ENCODE results near the gene ZNF425. TPM values are rescaled to one million over a fixed set of nuclear protein-coding genes. Genes with fewer than 3 reads are reported as not detected.

Gene ZNF425
- total RNA-seq, 1 donor from 2014 or later, result 6.5 TPM

- TF ChIP-seq CTCF (IDR thresholded peaks at IDR 0.05; ENCODE audit: partially characterized antibody, unreplicated experiment), result no peak
- Mint-ChIP-seq H3K27me3 (ENCODE audit: unreplicated experiment) (no peaks in the 10 kb centered on the region), H3K4me1 (ENCODE audit: low read depth, unreplicated experiment) (no peaks in the 10 kb centered on the region), H3K27ac (ENCODE audit: unreplicated experiment) (no peak overlapping the region), H3K9me3 (ENCODE audit: unreplicated experiment) (no peaks in the 10 kb centered on the region), H3K36me3 (ENCODE audit: unreplicated experiment) (no peaks in the 10 kb centered on the region), H3K4me3 (ENCODE audit: unreplicated experiment) (no peak overlapping the region)
- no peak for DNase-seq
These were observed 16.2 kb downstream of the ZNF425 start for GRCh38 chr7:149109969-149110368.

- H3K9me3 Mint-ChIP-seq (ENCODE audit: unreplicated experiment), result no peaks in the 10 kb centered on the region
- TF ChIP-seq CTCF (IDR thresholded peaks at IDR 0.05; ENCODE audit: partially characterized antibody, unreplicated experiment), result no peak
- no peak overlapping the region for H3K27ac Mint-ChIP-seq (ENCODE audit: unreplicated experiment)
- H3K4me1 Mint-ChIP-seq (ENCODE audit: low read depth, unreplicated experiment), result no peaks in the 10 kb centered on the region
- H3K4me3 Mint-ChIP-seq (ENCODE audit: unreplicated experiment), result no peak overlapping the region
- H3K27me3 Mint-ChIP-seq (ENCODE audit: unreplicated experiment), result no peaks in the 10 kb centered on the region
- no peak for DNase-seq
- no peaks in the 10 kb centered on the region for H3K36me3 Mint-ChIP-seq (ENCODE audit: unreplicated experiment)
These were observed 21.4 kb downstream of the ZNF425 start for GRCh38 chr7:149104749-149105148.

- Mint-ChIP-seq H3K36me3 (ENCODE audit: unreplicated experiment) (no peaks in the 10 kb centered on the region), H3K4me1 (ENCODE audit: low read depth, unreplicated experiment) (no peaks in the 10 kb centered on the region), H3K27ac (ENCODE audit: unreplicated experiment) (no peak overlapping the region), H3K9me3 (ENCODE audit: unreplicated experiment) (no peaks in the 10 kb centered on the region), H3K27me3 (ENCODE audit: unreplicated experiment) (peaks cover 2% of the 10 kb centered on the region), H3K4me3 (ENCODE audit: unreplicated experiment) (no peak overlapping the region)
- DNase-seq, result no peak
- no peak for TF ChIP-seq CTCF (IDR thresholded peaks at IDR 0.05; ENCODE audit: partially characterized antibody, unreplicated experiment)
These were observed 21.9 kb downstream of the ZNF425 start for GRCh38 chr7:149104214-149104613.

GRCh38 chr7:149103424-149103823 is 22.7 kb downstream of the ZNF425 start:
- Mint-ChIP-seq H3K9me3 (ENCODE audit: unreplicated experiment) (no peaks in the 10 kb centered on the region), H3K4me3 (ENCODE audit: unreplicated experiment) (no peak overlapping the region), H3K27ac (ENCODE audit: unreplicated experiment) (no peak overlapping the region), H3K27me3 (ENCODE audit: unreplicated experiment) (peaks cover 2% of the 10 kb centered on the region), H3K4me1 (ENCODE audit: low read depth, unreplicated experiment) (no peaks in the 10 kb centered on the region), H3K36me3 (ENCODE audit: unreplicated experiment) (no peaks in the 10 kb centered on the region)
- TF ChIP-seq CTCF (IDR thresholded peaks at IDR 0.05; ENCODE audit: partially characterized antibody, unreplicated experiment), result no peak
- DNase-seq, result no peak

- H3K27me3 Mint-ChIP-seq (ENCODE audit: unreplicated experiment), result peaks cover 2% of the 10 kb centered on the region
- no peak overlapping the region for H3K27ac Mint-ChIP-seq (ENCODE audit: unreplicated experiment)
- H3K4me3 Mint-ChIP-seq (ENCODE audit: unreplicated experiment), result no peak overlapping the region
- TF ChIP-seq CTCF (IDR thresholded peaks at IDR 0.05; ENCODE audit: partially characterized antibody, unreplicated experiment), result no peak
- DNase-seq, result no peak
- H3K9me3 Mint-ChIP-seq (ENCODE audit: unreplicated experiment), result peaks cover 3% of the 10 kb centered on the region
- H3K4me1 Mint-ChIP-seq (ENCODE audit: low read depth, unreplicated experiment), result no peaks in the 10 kb centered on the region
- H3K36me3 Mint-ChIP-seq (ENCODE audit: unreplicated experiment), result no peaks in the 10 kb centered on the region
These were observed 23.5 kb downstream of the ZNF425 start for GRCh38 chr7:149102666-149103065.

Measured in glutamatergic neuron (in vitro differentiated cells).